ENCODE results near the gene LIPG. TPM values are rescaled to one million over a fixed set of nuclear protein-coding genes. Genes with fewer than 3 reads are reported as not detected.

The LIPG gene
- total RNA-seq, 2 experiments from 2014 or later: not detected

- no peaks in the 10 kb centered on the region for H3K36me3 ChIP-seq (ENCODE audit: insufficient read depth, low read length)
- intact Hi-C loops (cut with micrococcal nuclease; ENCODE audit: unreplicated experiment): no loop called here
- no peak for DNase-seq (ENCODE audit: low spot score)
- no peak overlapping the region for H3K27ac ChIP-seq (ENCODE audit: low read depth, low read length, poor library complexity, severe bottlenecking)
- no peak overlapping the region for H3K4me3 ChIP-seq (ENCODE audit: low read depth, low read length, poor library complexity, severe bottlenecking)
- POLR2A ChIA-PET: interaction anchor here (0.8 to 1.2 kb wide), 4 partner anchors 11 to 196 kb away, joined by 3 read pairs; no protein-coding TSS in a partner anchor
- peak overlapping the region; percentile 64; the same call in 1 of the 2 replicates for H2AFZ ChIP-seq (ENCODE audit: low read length)
- H3K4me1 ChIP-seq (ENCODE audit: insufficient read depth, low read length, poor library complexity, severe bottlenecking): no peaks in the 10 kb centered on the region
- no peaks in the 10 kb centered on the region for H3K9me3 ChIP-seq (ENCODE audit: low read length)
- TF ChIP-seq CTCF (conservative IDR thresholded peaks at IDR 0.05; ENCODE audit: low read length) (no peak), EZH2phosphoT487 (IDR thresholded peaks at IDR 0.05; ENCODE audit: borderline replicate concordance, low read depth, low read length) (no peak)
- H3K79me2 ChIP-seq (ENCODE audit: insufficient read depth, low read depth, low read length): no peaks in the 10 kb centered on the region
- no peaks in the 10 kb centered on the region for H4K20me1 ChIP-seq (ENCODE audit: insufficient read depth, low read length)
- no TSS peak for BruUV-seq (replicated peaks)
- peak overlapping the region; percentile 34; the same call in 1 of the 2 replicates for H3K4me2 ChIP-seq (ENCODE audit: low read length)
- no peaks in the 10 kb centered on the region for H3K9me2 ChIP-seq (ENCODE audit: insufficient read depth, low read length)
- CTCF ChIA-PET (ENCODE audit: unreplicated experiment): no interaction called here
Measured at GRCh38 chr18:49531678-49532153, 30.1 kb upstream of the LIPG start.

DNA sequence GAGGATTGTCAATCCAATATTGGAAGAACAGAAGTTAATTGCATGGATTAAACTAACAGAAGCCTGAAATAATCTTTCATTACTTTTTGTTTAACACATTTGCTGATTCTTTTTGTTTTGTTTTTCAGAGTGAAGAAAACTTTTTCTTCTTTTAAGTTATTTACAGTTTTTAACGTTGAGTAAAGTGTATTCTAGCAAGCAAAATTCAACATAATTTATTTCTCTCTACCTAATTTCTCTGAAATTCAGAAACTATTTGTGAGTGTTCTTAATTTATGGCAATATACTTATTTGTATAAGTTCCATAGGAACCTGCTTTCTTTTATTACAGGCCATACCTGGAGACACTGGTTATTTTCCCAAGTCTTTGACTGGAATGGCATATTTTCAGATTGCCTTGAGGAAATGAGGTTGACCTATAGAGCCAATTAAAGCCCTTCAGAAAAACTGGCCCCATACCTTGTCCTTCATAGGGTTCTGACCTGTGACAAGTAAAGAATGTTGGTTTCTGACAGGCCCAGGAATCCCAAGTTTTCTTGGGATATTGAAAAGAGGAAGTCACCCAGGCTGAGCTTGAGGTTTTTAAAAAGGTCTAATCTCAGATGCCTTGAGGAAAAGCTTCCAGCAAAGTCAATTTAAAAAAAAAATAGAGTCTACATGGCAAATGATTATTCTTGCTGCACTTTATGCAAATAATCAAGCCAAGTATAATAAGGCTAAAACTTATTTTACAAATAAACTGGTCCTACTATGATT, 26.8 kb upstream of the LIPG start:
- no peak for DNase-seq (ENCODE audit: low spot score)
- Histone ChIP-seq H3K9me2 (ENCODE audit: insufficient read depth, low read length) (no peaks in the 10 kb centered on the region), H3K4me1 (ENCODE audit: insufficient read depth, low read length, poor library complexity, severe bottlenecking) (no peaks in the 10 kb centered on the region), H4K20me1 (ENCODE audit: insufficient read depth, low read length) (no peaks in the 10 kb centered on the region), H3K4me3 (ENCODE audit: low read depth, low read length, poor library complexity, severe bottlenecking) (no peak overlapping the region), H2AFZ (ENCODE audit: low read length) (no peak overlapping the region), H3K9me3 (ENCODE audit: low read length) (no peaks in the 10 kb centered on the region), H3K36me3 (ENCODE audit: insufficient read depth, low read length) (no peaks in the 10 kb centered on the region), H3K79me2 (ENCODE audit: insufficient read depth, low read depth, low read length) (no peaks in the 10 kb centered on the region), H3K27ac (ENCODE audit: low read depth, low read length, poor library complexity, severe bottlenecking) (no peak overlapping the region), H3K4me2 (ENCODE audit: low read length) (no peak overlapping the region)
- intact Hi-C loops (cut with micrococcal nuclease; ENCODE audit: unreplicated experiment): no loop called here
- POLR2A ChIA-PET: no interaction called here
- BruUV-seq (replicated peaks): no TSS peak
- TF ChIP-seq EZH2phosphoT487 (IDR thresholded peaks at IDR 0.05; ENCODE audit: borderline replicate concordance, low read depth, low read length) (no peak), CTCF (conservative IDR thresholded peaks at IDR 0.05; ENCODE audit: low read length) (no peak)
- CTCF ChIA-PET (ENCODE audit: unreplicated experiment): no interaction called here
